ENCODE data around the gene SLFN11. TPM values are rescaled to one million over a fixed set of nuclear protein-coding genes. Genes with fewer than 3 reads are reported as not detected.
"Not testable (repeated sequence)": the region's sequence is repeated elsewhere in the genome, so short reads cannot be mapped to it uniquely, and the experiment has no call there.

Gene SLFN11
- total and polyA plus RNA-seq, 2 of the 8 experiments (the other 6 are each of a cell fraction or from before 2014, with no cell fraction given) = 0.11 to 0.28 TPM

DNA sequence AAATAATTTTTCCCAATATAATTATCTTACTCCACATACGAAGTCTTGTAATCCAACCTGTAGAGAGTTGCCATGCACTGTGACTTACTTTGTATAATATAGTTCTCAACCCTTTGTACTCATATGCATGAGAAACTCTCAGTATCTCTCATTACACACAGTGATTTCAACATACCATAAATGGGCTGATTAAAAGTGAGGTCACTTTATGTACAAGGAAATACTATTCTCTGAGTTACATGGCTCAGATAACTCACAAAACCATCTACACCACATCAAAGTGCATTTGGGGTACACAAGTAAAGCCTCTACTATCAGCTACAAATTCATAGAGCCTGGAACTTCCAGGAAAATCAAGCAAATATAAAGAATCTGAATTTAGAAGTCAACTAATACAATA, 30.9 kb upstream of the SLFN11 start (continued):
- TF ChIP-seq KDM5A (IDR thresholded peaks at IDR 0.05; ENCODE audit: low read length) = no peak
- no peak for TF ChIP-seq ATF3 (IDR thresholded peaks at IDR 0.05; ENCODE audit: insufficient read depth, low read depth, low read length)
- TF ChIP-seq USF2 (IDR thresholded peaks at IDR 0.05; ENCODE audit: low read length) = no peak
- no peak for TF ChIP-seq SAP30 (IDR thresholded peaks at IDR 0.05; ENCODE audit: insufficient read depth, insufficient replicate concordance, low read length)

GRCh38 chr17:35393783-35394182, 20.4 kb upstream of the SLFN11 start:
- H2BK12ac ChIP-seq (ENCODE audit: low read depth, low read length); H2BK5ac ChIP-seq (ENCODE audit: low read depth, low read length); POLR2A ChIA-PET (ENCODE audit: partially characterized antibody); H3K9ac ChIP-seq (replicated peaks in 1 of 4; ENCODE audit: extremely low read depth in 1 of 4, low read depth in 3 of 4, low read length in 3 of 4); H3K23me2 ChIP-seq (ENCODE audit: low read depth, low read length); DNase-seq (ENCODE audit: low read depth in 1 of 2, low spot score in 2 of 2); H2BK20ac ChIP-seq (ENCODE audit: low read length); CTCF ChIA-PET (ENCODE audit: partially characterized antibody); H3K56ac ChIP-seq (replicated peaks; ENCODE audit: insufficient read length, low read depth, low read length); H3K36me3 ChIP-seq (ENCODE audit: control insufficient read depth in 2 of 4, insufficient read depth in 4 of 4, low read length in 3 of 4); H3K27me3 ChIP-seq (replicated peaks in 1 of 4; ENCODE audit: control insufficient read depth in 3 of 4, extremely low read depth in 1 of 4, insufficient read depth in 3 of 4, low read length in 3 of 4); H3K14ac ChIP-seq (ENCODE audit: insufficient read length); H3K4me1 ChIP-seq (replicated peaks in 1 of 4; ENCODE audit: control insufficient read depth in 3 of 4, insufficient read depth in 4 of 4, low read length in 3 of 4); H2AFZ ChIP-seq (ENCODE audit: low read length); H4K8ac ChIP-seq (ENCODE audit: extremely low read depth, insufficient read depth, low read length); FAIRE-seq; H3K79me1 ChIP-seq (ENCODE audit: low read depth, low read length); H3K4me3 ChIP-seq (ENCODE audit: extremely low read depth in 1 of 4, insufficient read depth in 2 of 4, low read depth in 3 of 4, low read length in 4 of 4); H4K5ac ChIP-seq (ENCODE audit: insufficient read length, low read depth, low read length); H4K20me1 ChIP-seq (replicated peaks in 1 of 2; ENCODE audit: control insufficient read depth in 1 of 2, insufficient read depth in 2 of 2, low read length in 2 of 2); H3K4ac ChIP-seq (replicated peaks; ENCODE audit: insufficient read length, low read depth, low read length); H2AK5ac ChIP-seq (ENCODE audit: low read depth, low read length); H3K27ac ChIP-seq (ENCODE audit: low read depth, low read length); H2BK15ac ChIP-seq (ENCODE audit: low read length); H3K4me2 ChIP-seq (ENCODE audit: insufficient read depth in 1 of 2, low read depth in 2 of 2, low read length in 2 of 2); H2BK120ac ChIP-seq (replicated peaks; ENCODE audit: low read depth, low read length); H3K9me3 ChIP-seq (ENCODE audit: insufficient read depth in 2 of 2, low read depth in 1 of 2, low read length in 1 of 2); H3K18ac ChIP-seq (ENCODE audit: extremely low read depth, low read length); H4K91ac ChIP-seq (replicated peaks; ENCODE audit: insufficient read length, low read length); H3K79me2 ChIP-seq (ENCODE audit: control insufficient read depth in 1 of 2, insufficient read depth in 2 of 2, low read length in 2 of 2); H3K23ac ChIP-seq (ENCODE audit: insufficient read length): not testable (repeated sequence)
- WGBS, 2 experiments (ENCODE audit: extremely low coverage in 1 of 2, insufficient coverage in 1 of 2, insufficient read length in 1 of 2, insufficient replicate concordance in 2 of 2, low coverage in 1 of 2, low lambda C conversion rate in 2 of 2, missing lambda C conversion rate in 1 of 2) = 92% methylated on average over 10 of the region's 13 CpGs; no CpG with 5 or more reads in 1 of the 2 experiments

All from H1 (cell line).